HUES64 (cell line): ENCODE data around the gene CHMP1B.

Experiments used
- H3K27ac ChIP-seq: 2 replicates; pipeline ENCODE4 v1.7.0; 2013; ENCODE audit warnings: low read depth, low read length, inconsistent platforms
- H3K27me3 ChIP-seq: 2 replicates; pipeline ENCODE4 v1.6.1; 2013; ENCODE audit warnings: mild to moderate bottlenecking, low read length; ENCODE audit not compliant: insufficient read depth
- H3K36me3 ChIP-seq: 2 replicates; pipeline ENCODE4 v1.6.1; 2013; ENCODE audit warnings: mild to moderate bottlenecking, low read length; ENCODE audit not compliant: insufficient read depth
- H3K4me1 ChIP-seq: 2 replicates; pipeline ENCODE4 v1.6.1; 2013; ENCODE audit warnings: mild to moderate bottlenecking, low read length, moderate library complexity; ENCODE audit not compliant: insufficient read depth
- H3K4me3 ChIP-seq: 2 replicates; pipeline ENCODE4 v1.5.1; 2013; ENCODE audit warnings: mild to moderate bottlenecking, low read length, moderate library complexity
- H3K9ac ChIP-seq: 2 replicates; pipeline ENCODE4 v1.6.1; 2013; ENCODE audit warnings: mild to moderate bottlenecking, low read depth, low read length
- H3K9me3 ChIP-seq: 2 replicates; pipeline ENCODE4 v1.6.1; 2013; ENCODE audit warnings: low read depth, low read length; ENCODE audit not compliant: insufficient read depth
- WGBS: fragments of 150-250, 120-280 bp; methylation state at CpG from one replicate; pipeline ENCODE4 v1.1.7; 2013; ENCODE audit warnings: missing lambda C conversion rate; 5-methylcytosine and 5-hydroxymethylcytosine counted together

The CHMP1B gene

DNA sequence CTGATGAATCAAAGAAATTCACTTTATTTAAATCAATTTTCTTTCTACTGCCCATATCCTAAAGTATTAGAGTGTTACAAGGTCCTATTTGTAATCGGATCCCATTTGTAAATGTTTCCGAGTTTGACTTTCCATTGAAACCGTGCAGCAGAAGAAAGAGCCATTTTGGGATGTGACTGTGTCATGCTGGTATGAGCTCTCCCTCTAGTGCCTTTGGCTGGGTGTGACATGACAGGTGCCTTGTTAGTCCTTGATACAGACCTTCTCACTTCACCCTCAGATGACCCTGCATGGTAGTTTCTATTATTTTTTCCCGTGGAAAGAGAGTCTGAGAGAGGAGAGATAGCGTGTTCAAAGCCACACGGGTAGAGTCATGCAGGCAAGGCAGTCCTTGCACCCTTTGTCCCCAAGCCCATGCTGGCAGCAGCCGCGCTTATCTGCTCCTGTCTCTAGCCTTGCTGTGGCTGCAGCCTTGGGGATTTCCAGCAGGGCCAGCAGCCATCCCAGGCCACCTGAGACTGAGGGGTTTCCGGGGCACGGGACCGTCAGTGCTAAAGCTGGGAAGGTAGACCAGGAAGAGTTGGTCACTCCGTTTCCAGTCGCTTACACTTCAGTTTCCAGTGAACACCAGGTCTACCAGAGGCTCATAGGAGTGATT, 21.4 kb downstream of the CHMP1B start:
- Histone ChIP-seq H3K27me3 (no peaks in the 10 kb centered on the region), H3K9ac (no peak overlapping the region), H3K27ac (no peak overlapping the region), H3K4me3 (no peak overlapping the region), H3K9me3 (no peaks in the 10 kb centered on the region), H3K4me1 (no peaks in the 10 kb centered on the region; the same call in 1 of the 2 replicates), H3K36me3 (peaks cover 18% of the 10 kb centered on the region; the same call in 1 of the 2 replicates)
- 92% methylated on average over 13 of the region's 13 CpGs for WGBS

- Histone ChIP-seq H3K4me3 (no peak overlapping the region), H3K27me3 (no peaks in the 10 kb centered on the region), H3K9ac (no peak overlapping the region), H3K9me3 (no peaks in the 10 kb centered on the region), H3K27ac (no peak overlapping the region), H3K36me3 (peaks cover 18% of the 10 kb centered on the region; the same call in 1 of the 2 replicates), H3K4me1 (no peaks in the 10 kb centered on the region; the same call in 1 of the 2 replicates)
- 90% methylated on average over 15 of the region's 15 CpGs for WGBS
Measured at GRCh38 chr18:11873670-11874340, 22.6 kb downstream of the CHMP1B start.

GRCh38 chr18:11874676-11875075, 23.5 kb downstream of the CHMP1B start:
- no peak overlapping the region for H3K4me3 ChIP-seq
- no peaks in the 10 kb centered on the region; the same call in 1 of the 2 replicates for H3K4me1 ChIP-seq
- WGBS = 95% methylated on average over 8 of the region's 8 CpGs
- no peaks in the 10 kb centered on the region for H3K27me3 ChIP-seq
- H3K36me3 ChIP-seq = peaks cover 15% of the 10 kb centered on the region; the same call in 1 of the 2 replicates
- H3K9ac ChIP-seq = no peak overlapping the region
- no peak overlapping the region for H3K27ac ChIP-seq
- no peaks in the 10 kb centered on the region for H3K9me3 ChIP-seq

DNA sequence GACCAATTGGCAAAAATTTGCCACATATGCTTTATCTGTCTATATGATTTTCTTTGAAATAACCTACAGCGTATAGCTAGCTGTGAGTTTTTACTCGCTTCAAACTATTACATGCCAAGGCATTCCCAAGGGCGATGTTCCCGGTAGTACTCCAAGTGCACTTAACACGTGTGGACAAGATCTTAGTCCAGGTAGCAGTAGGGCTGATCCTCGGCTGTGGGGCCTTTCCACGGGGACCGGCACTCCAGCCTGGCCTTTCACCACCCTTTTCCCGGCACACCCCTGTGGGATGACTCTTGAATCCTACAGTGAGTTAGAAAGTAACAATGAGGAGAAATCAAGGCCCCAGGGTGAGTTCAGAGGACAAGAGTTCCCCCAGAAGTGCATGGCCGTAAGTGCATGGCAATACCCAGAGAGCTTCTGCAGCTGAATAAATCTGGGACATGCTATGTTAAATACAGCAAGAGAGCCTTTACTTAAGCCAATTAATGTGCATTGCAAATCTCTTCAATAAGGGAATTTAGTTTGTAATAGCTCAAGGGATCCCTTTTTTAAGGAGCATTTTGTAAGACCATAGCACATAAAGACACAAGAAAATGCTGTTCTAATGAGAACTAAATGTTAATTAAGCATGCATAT, 26.4 kb downstream of the CHMP1B start:
- Histone ChIP-seq H3K36me3 (peaks cover 20% of the 10 kb centered on the region; the same call in 1 of the 2 replicates), H3K9ac (0 out of 2 replicates have a peak overlapping the region, but pooled peaks have one; percentile 2), H3K9me3 (no peaks in the 10 kb centered on the region), H3K4me1 (no peaks in the 10 kb centered on the region; the same call in 1 of the 2 replicates), H3K4me3 (no peak overlapping the region), H3K27me3 (no peaks in the 10 kb centered on the region), H3K27ac (no peak overlapping the region)
- 94% methylated on average over 10 of the region's 10 CpGs for WGBS

DNA sequence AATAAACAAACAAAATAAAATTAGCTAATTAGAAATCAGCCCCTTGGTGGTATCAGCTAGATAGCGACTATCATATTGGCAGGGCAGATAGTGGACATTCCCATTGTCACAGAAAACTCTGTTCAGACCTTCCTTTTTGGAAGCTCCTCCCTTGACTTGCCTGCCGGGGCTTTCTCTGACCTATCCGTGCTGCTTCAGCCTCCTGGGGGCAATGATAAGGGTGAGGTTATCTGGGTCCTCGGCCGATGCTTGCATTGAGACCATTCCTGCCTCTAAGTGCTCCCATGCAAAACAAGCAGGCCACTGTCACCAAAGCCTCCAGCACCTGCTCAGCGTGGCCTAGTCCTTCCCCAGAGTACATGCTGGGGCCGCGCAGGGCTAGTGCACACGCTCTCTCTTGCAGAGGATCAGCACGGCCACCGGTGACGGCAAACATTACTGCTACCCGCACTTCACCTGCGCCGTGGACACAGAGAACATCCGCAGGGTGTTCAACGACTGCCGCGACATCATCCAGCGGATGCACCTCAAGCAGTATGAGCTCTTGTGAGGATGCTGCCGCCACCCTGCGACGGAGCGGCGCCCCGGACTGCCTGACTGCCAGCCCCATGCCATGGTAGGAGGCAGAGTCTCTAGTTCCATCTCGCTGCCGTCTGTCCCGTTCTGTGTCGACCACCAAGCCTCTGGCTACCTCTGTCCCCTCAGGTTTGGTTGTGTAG, 29.5 kb downstream of the CHMP1B start:
- Histone ChIP-seq H3K4me3 (no peak overlapping the region), H3K9ac (no peak overlapping the region), H3K36me3 (peaks cover 27% of the 10 kb centered on the region), H3K9me3 (no peaks in the 10 kb centered on the region), H3K27ac (no peak overlapping the region), H3K4me1 (no peaks in the 10 kb centered on the region; the same call in 1 of the 2 replicates), H3K27me3 (no peaks in the 10 kb centered on the region)
- 93% methylated on average over 30 of the region's 30 CpGs for WGBS

DNA sequence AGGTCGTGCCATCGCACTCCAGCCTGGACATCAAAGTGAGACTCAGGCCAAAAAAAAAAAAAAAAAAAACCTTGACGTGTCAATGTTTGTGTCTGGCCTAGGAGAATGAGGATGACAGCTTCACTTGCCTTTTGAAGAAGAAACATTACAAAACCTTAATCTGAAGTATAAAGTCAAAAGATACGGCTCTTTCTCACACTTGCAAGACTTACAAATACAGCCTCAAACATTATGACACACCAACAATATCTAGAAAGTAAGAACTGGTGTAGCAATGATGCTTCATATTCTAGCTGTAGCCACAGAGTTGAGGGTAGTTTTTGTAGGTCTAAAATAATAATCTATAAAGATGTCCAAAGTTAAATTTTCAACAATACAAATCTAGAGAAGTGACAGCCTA, 31.4 kb downstream of the CHMP1B start:
- H3K4me1 ChIP-seq = no peaks in the 10 kb centered on the region; the same call in 1 of the 2 replicates
- H3K9me3 ChIP-seq = no peaks in the 10 kb centered on the region
- no peak overlapping the region for H3K4me3 ChIP-seq
- WGBS = 61% methylated on average over 3 of the region's 4 CpGs
- H3K36me3 ChIP-seq = peaks cover 30% of the 10 kb centered on the region
- no peaks in the 10 kb centered on the region for H3K27me3 ChIP-seq
- H3K27ac ChIP-seq = no peak overlapping the region
- H3K9ac ChIP-seq = no peak overlapping the region

DNA sequence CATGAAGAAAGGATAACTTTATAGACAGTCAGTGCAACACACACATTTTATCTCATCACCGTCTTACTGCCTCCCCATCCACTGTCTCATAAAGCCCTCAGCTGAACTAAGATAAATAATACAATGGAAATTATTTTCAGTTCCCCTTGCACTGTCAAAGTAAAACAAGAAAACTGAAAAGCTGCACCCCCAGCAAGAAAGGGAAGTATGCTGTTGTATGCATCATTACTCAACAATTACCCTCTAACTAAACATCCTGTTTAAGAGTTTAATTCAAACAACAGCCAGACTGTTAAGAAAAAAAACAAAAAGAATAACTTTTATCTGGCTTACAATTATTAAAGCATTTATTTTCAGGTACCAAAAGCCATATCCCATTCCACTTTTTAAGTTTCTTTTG, 31.9 kb downstream of the CHMP1B start:
- Histone ChIP-seq H3K4me1 (no peaks in the 10 kb centered on the region), H3K9me3 (no peaks in the 10 kb centered on the region), H3K27ac (no peak overlapping the region), H3K9ac (no peak overlapping the region), H3K4me3 (no peak overlapping the region), H3K27me3 (no peaks in the 10 kb centered on the region), H3K36me3 (peaks cover 34% of the 10 kb centered on the region)
- WGBS = 83% methylated on average over 1 of the region's 1 CpG

DNA sequence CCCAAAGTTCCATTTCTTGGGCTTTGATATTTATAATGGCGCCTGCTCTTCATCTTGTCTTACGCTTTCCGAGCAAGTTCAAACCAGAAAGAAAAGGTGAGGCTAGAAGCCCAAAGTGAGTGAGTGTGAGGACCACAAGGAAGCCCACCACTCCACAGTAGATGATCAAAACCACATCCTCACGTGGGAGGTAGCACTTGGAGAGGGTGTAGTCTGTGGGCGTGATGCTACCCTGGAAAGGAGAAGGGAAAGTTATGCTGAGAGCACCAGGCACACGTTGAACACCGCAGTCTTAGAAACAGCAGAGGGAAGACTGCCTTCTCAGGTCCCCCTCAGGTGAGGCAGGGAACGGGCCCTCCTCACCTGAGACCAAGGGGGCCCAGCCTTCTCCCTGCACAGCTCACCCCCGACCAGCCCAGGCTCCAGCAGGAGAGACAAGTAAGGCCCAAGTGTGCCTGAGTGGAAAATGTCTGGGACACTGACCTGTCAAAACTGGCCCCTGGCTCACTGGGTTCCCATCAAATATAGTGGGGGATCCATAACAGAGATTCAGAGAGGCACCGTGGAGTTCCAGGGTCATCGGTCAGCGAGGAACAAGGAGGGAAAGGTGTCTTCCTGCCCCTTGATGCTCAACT, 33.3 kb downstream of the CHMP1B start:
- Histone ChIP-seq H3K4me1 (no peaks in the 10 kb centered on the region), H3K27me3 (no peaks in the 10 kb centered on the region), H3K4me3 (no peak overlapping the region), H3K9me3 (no peaks in the 10 kb centered on the region), H3K36me3 (peaks cover 40% of the 10 kb centered on the region), H3K27ac (no peak overlapping the region), H3K9ac (no peak overlapping the region)
- 96% methylated on average over 12 of the region's 12 CpGs for WGBS

GRCh38 chr18:11885278-11885947, 34.2 kb downstream of the CHMP1B start:
- H3K4me3 ChIP-seq = no peak overlapping the region
- H3K27me3 ChIP-seq = no peaks in the 10 kb centered on the region
- peaks cover 43% of the 10 kb centered on the region for H3K36me3 ChIP-seq
- no peaks in the 10 kb centered on the region for H3K4me1 ChIP-seq
- 93% methylated on average over 22 of the region's 22 CpGs for WGBS
- H3K9me3 ChIP-seq = no peaks in the 10 kb centered on the region
- H3K9ac ChIP-seq = no peak overlapping the region
- H3K27ac ChIP-seq = no peak overlapping the region

- Histone ChIP-seq H3K9ac (no peak overlapping the region), H3K4me1 (no peaks in the 10 kb centered on the region), H3K4me3 (no peak overlapping the region), H3K27ac (no peak overlapping the region; the same call in 1 of the 2 replicates), H3K36me3 (peaks cover 41% of the 10 kb centered on the region), H3K27me3 (no peaks in the 10 kb centered on the region), H3K9me3 (no peaks in the 10 kb centered on the region)
- WGBS = 91% methylated on average over 19 of the region's 19 CpGs
Measured at GRCh38 chr18:11886577-11887110, 35.4 kb downstream of the CHMP1B start.
